IMR-90 (cell line): ENCODE data around the gene CHGA. TPM values are rescaled to one million over a fixed set of nuclear protein-coding genes. Genes with fewer than 3 reads are reported as not detected.

ENCODE experiments used
- ATAC-seq: fragments of 200-7000 bp; cut with Tn5 transposase; 2 replicates; pipeline ENCODE4 v1.9.1; 2020; ENCODE audit warnings: low read depth, mild to moderate bottlenecking, moderate library complexity
- BruUV-seq: library from RNA; stranded (reverse); fragments of 400-500 nt; replicated peaks from 2 replicates; lab custom pipeline; 2021; lab: Mats Ljungman, UMichigan
- CTCF ChIA-PET: fragments of 300-600 bp; formaldehyde crosslinking; extraction: SDS; loops from one replicate; lab custom pipeline; 2021; ENCODE audit warnings: antibody characterized with exemption; lab: Yijun Ruan, JAX
- POLR2A ChIA-PET: fragments of 300-600 bp; sonication (Branson Sonifier 250); formaldehyde crosslinking; loops from one replicate; lab custom pipeline; 2022; ENCODE audit warnings: antibody characterized with exemption; ENCODE audit not compliant: unreplicated experiment; lab: Charles Lee
- DNase-seq: peaks from one replicate; pipeline ENCODE4 v3.0.0; 2013
- H2AFZ ChIP-seq: replicated peaks from 2 replicates; pipeline ENCODE3; 2013; ENCODE audit warnings: low read length, mild to moderate bottlenecking; ENCODE audit not compliant: poor library complexity
- H2AK5ac ChIP-seq: 2 replicates; pipeline ENCODE4 v1.6.1; 2013; ENCODE audit warnings: low read depth, low read length, inconsistent platforms
- H2AK9ac ChIP-seq: replicated peaks from 2 replicates; pipeline ENCODE3; 2013; ENCODE audit warnings: mild to moderate bottlenecking, low read depth, low read length, moderate library complexity; ENCODE audit not compliant: poor library complexity
- H2BK120ac ChIP-seq: 2 replicates; pipeline ENCODE4 v1.6.1; 2013; ENCODE audit warnings: low read depth, low read length, inconsistent platforms
- H2BK15ac ChIP-seq: 3 replicates; pipeline ENCODE4 v1.6.1; 2013; ENCODE audit warnings: low read depth, low read length, inconsistent platforms
- H2BK20ac ChIP-seq: 2 replicates; pipeline ENCODE4 v1.6.1; 2013; ENCODE audit warnings: low read depth, mild to moderate bottlenecking, inconsistent platforms, low read length, moderate library complexity
- H2BK5ac ChIP-seq: 2 replicates; pipeline ENCODE4 v1.6.1; 2013; ENCODE audit warnings: mild to moderate bottlenecking, low read depth, low read length, inconsistent platforms; ENCODE audit not compliant: poor library complexity, severe bottlenecking
- H3K14ac ChIP-seq: replicated peaks from 2 replicates; pipeline ENCODE4 v1.6.1; 2013; ENCODE audit warnings: low read depth, low read length, inconsistent platforms
- H3K18ac ChIP-seq: 2 replicates; pipeline ENCODE4 v1.6.1; 2013; ENCODE audit warnings: low read depth, low read length, control low read depth
- H3K23ac ChIP-seq: 2 replicates; pipeline ENCODE4 v1.6.1; 2013; ENCODE audit warnings: low read depth, low read length, inconsistent platforms
- H3K27ac ChIP-seq: 2 replicates; pipeline ENCODE4 v1.5.1; 2013; ENCODE audit warnings: mild to moderate bottlenecking, control low read depth, low read length; ENCODE audit not compliant: insufficient read depth
- H3K27me3 ChIP-seq: 2 replicates; pipeline ENCODE4 v1.6.1; 2013; ENCODE audit warnings: low read length; ENCODE audit not compliant: control insufficient read depth, insufficient read depth
- H3K36me3 ChIP-seq: 2 replicates; pipeline ENCODE4 v1.6.1; 2013; ENCODE audit warnings: low read length, mixed read lengths; ENCODE audit not compliant: control insufficient read depth, insufficient read depth
- H3K4ac ChIP-seq: 2 replicates; pipeline ENCODE4 v1.6.1; 2013; ENCODE audit warnings: low read depth, low read length, inconsistent platforms
- H3K4me1 ChIP-seq: 2 replicates; pipeline ENCODE4 v1.6.1; 2013; ENCODE audit warnings: low read length, mixed read lengths; ENCODE audit not compliant: control insufficient read depth, insufficient read depth
- H3K4me2 ChIP-seq: 2 replicates; pipeline ENCODE4 v1.6.1; 2013; ENCODE audit warnings: low read depth, mild to moderate bottlenecking, control low read depth, low read length, moderate library complexity
- H3K4me3 ChIP-seq: 2 replicates; pipeline ENCODE4 v1.5.1; 2013; ENCODE audit warnings: low read depth, mild to moderate bottlenecking, control low read depth, low read length, moderate library complexity; ENCODE audit not compliant: insufficient read depth
- H3K56ac ChIP-seq: 2 replicates; pipeline ENCODE4 v1.6.1; 2013; ENCODE audit warnings: low read length, inconsistent platforms; ENCODE audit not compliant: insufficient read depth; ENCODE audit errors: extremely low read depth
- H3K79me1 ChIP-seq, 2 experiments: 2 replicates each; pipeline ENCODE4 v1.6.1; 2013; ENCODE audit warnings: low read length in 2 of 2, inconsistent platforms in 1 of 2, low read depth in 1 of 2
- H3K9ac ChIP-seq: 2 replicates; pipeline ENCODE4 v1.6.1; 2013; ENCODE audit warnings: low read depth, low read length, control low read depth
- H3K9me1 ChIP-seq: 2 replicates; pipeline ENCODE4 v1.6.1; 2013; ENCODE audit warnings: low read length, inconsistent platforms; ENCODE audit not compliant: insufficient read depth
- H3K9me3 ChIP-seq: 2 replicates; pipeline ENCODE4 v1.6.1; 2013; ENCODE audit warnings: low read length; ENCODE audit not compliant: control insufficient read depth, insufficient read depth
- H4K20me1 ChIP-seq: 2 replicates; pipeline ENCODE4 v1.6.1; 2013; ENCODE audit warnings: low read length, inconsistent platforms; ENCODE audit not compliant: insufficient read depth
- H4K5ac ChIP-seq: 2 replicates; pipeline ENCODE4 v1.6.1; 2013; ENCODE audit warnings: mild to moderate bottlenecking, low read depth, low read length, control low read depth
- H4K8ac ChIP-seq, 2 experiments: 2 replicates each; pipeline ENCODE4 v1.6.1; 2013; ENCODE audit warnings: low read depth in 2 of 2, low read length in 2 of 2, control low read depth in 1 of 2, inconsistent platforms in 1 of 2
- H4K91ac ChIP-seq: 2 replicates; pipeline ENCODE4 v1.6.1; 2013; ENCODE audit warnings: low read depth, low read length, inconsistent platforms; ENCODE audit not compliant: insufficient read depth
- BHLHE40 ChIP-seq: fragments of 150-350 bp; IDR thresholded peaks from 2 replicates; pipeline ENCODE4 v1.6.1; 2016; ENCODE audit warnings: mild to moderate bottlenecking, low read depth, low read length
- CHD1 ChIP-seq: IDR thresholded peaks from 2 replicates; pipeline ENCODE4 v1.6.1; 2012; ENCODE audit warnings: low read depth, low read length, improper control_type of control experiment
- FOS ChIP-seq: fragments of 150-350 bp; IDR thresholded peaks from 2 replicates; pipeline ENCODE4 v1.6.1; 2016; ENCODE audit warnings: low read depth, low read length
- MAZ ChIP-seq: IDR thresholded peaks from 2 replicates; pipeline ENCODE4 v1.6.1; 2012; ENCODE audit warnings: low read depth, mild to moderate bottlenecking, low read length, improper control_type of control experiment, moderate library complexity, borderline replicate concordance
- NFE2L2 ChIP-seq: fragments of 150-350 bp; IDR thresholded peaks from 2 replicates; pipeline ENCODE4 v1.6.1; 2016; ENCODE audit warnings: low read depth, mild to moderate bottlenecking, low read length
- RCOR1 ChIP-seq: IDR thresholded peaks from 2 replicates; pipeline ENCODE4 v1.6.1; 2012; ENCODE audit warnings: mild to moderate bottlenecking, low read length, improper control_type of control experiment; ENCODE audit not compliant: insufficient replicate concordance
- RFX5 ChIP-seq: IDR thresholded peaks from 2 replicates; pipeline ENCODE4 v1.8.0; 2012; ENCODE audit warnings: low read depth, mild to moderate bottlenecking, low read length, moderate library complexity
- SMC3 ChIP-seq: fragments of 150-350 bp; IDR thresholded peaks from 2 replicates; pipeline ENCODE4 v1.6.1; 2016; ENCODE audit warnings: low read depth, mild to moderate bottlenecking, antibody characterized with exemption, low read length, moderate library complexity
- WGBS, 2 experiments: methylation state at CpG; one replicate each; pipeline versions ENCODE4 v1.1.5 to v1.1.7; 2013; ENCODE audit warnings: missing lambda C conversion rate in 2 of 2; ENCODE audit not compliant: insufficient read length in 1 of 2; ENCODE audit errors: extremely low coverage in 2 of 2; 5-methylcytosine and 5-hydroxymethylcytosine counted together
- dilution Hi-C: fragments of 300-500 bp; cut with HindIII; formaldehyde crosslinking; loops from one replicate; pipeline ENCODE4 v1.14.3; 2018; ENCODE audit warnings: low sequenced_read_pairs; ENCODE audit not compliant: unreplicated experiment
- in situ Hi-C: fragments of 300-500 bp; cut with MboI; formaldehyde crosslinking; loops from 3 replicates; pipeline ENCODE4 v1.14.3; 2019; ENCODE audit warnings: low sequenced_read_pairs, inconsistent platforms, mixed read lengths
- intact Hi-C: fragments of 100-400 bp; cut with micrococcal nuclease; formaldehyde crosslinking; loops from 2 replicates; pipeline ENCODE4 v1.10.0; 2022
- polyA plus RNA-seq, 3 experiments: library from polyadenylated mRNA; depleted of rRNA; stranded (reverse); fragments of >200 nt; gene quantifications; 2 replicates each; pipeline ENCODE4 v1.2.3, GENCODE V29; 2012; ENCODE audit warnings: low replicate concordance in 1 of 3
- total RNA-seq: library from RNA; depleted of rRNA; stranded (reverse); fragments of >200 nt; gene quantifications from 2 replicates; pipeline ENCODE4 v1.2.3, GENCODE V29; 2012
- TF ChIP-seq, protein P1 (sequence below): fragments of 150-350 bp; IDR thresholded peaks from 2 replicates; pipeline ENCODE4 v1.6.1; 2017; ENCODE audit warnings: mild to moderate bottlenecking, antibody characterized with exemption, low read length, low read depth

The CHGA gene
- total and polyA plus RNA-seq, 2 of the 4 experiments (the other 2 are of a cell fraction) = not detected

DNA sequence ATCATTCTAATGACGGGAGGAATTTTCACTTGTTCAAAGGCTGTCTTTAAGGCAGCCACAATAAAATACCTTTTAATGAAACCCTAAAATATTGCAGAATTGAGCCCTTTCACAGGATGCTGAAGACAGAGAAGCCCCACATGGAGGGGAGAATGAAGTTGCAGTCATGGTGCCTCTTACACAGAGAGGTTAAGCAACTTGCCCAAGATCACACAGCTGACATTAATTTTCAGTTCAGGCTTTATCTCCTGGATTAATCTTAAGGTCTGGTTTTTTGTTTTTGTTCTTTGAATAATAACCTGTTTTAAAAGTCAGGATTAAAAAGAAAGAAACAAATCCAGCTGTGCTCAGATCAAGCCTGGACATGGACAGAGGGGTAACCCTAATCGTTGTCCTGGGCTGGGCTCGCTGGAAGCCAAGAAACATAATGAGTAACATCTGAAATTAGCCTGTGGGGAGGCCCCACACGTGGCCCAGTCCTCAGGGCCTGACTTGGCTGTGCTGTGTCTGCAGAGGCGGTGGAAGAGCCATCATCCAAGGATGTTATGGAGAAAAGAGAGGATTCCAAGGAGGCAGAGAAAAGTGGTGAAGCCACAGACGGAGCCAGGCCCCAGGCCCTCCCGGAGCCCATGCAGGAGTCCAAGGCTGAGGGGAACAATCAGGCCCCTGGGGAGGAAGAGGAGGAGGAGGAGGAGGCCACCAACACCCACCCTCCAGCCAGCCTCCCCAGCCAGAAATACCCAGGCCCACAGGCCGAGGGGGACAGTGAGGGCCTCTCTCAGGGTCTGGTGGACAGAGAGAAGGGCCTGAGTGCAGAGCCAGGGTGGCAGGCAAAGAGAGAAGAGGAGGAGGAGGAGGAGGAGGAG, 8.0 kb downstream of the CHGA start:
- Histone ChIP-seq H4K91ac (no peak overlapping the region), H3K4me2 (no peak overlapping the region), H3K9ac (no peak overlapping the region), H2BK5ac (no peak overlapping the region), H3K79me1 (no peaks in the 10 kb centered on the region), H3K56ac (no peak overlapping the region), H3K9me1 (no peaks in the 10 kb centered on the region; the same call in 1 of the 2 replicates), H3K4me1 (no peaks in the 10 kb centered on the region), H3K9me3 (no peaks in the 10 kb centered on the region), H2AFZ (no peak overlapping the region), H2BK20ac (no peak overlapping the region), H2BK120ac (no peak overlapping the region), H2AK9ac (no peak overlapping the region), H2AK5ac (no peak overlapping the region), H3K23ac (no peak overlapping the region), H3K4ac (no peak overlapping the region), H4K8ac (no peak overlapping the region), H3K14ac (no peak overlapping the region), H3K27ac (no peak overlapping the region), H2BK15ac (no peak overlapping the region), H4K20me1 (no peaks in the 10 kb centered on the region), H3K4me3 (no peak overlapping the region), H3K18ac (no peak overlapping the region), H4K5ac (no peak overlapping the region), H3K27me3 (peaks cover 1% of the 10 kb centered on the region; the same call in 1 of the 2 replicates), H3K36me3 (no peaks in the 10 kb centered on the region)
- in situ Hi-C loops = no loop called here
- dilution Hi-C loops = no loop called here
- ATAC-seq (no peak), DNase-seq (no peak)
- ChIA-PET POLR2A (no interaction called here), CTCF (no interaction called here)
- BruUV-seq = no TSS peak
- intact Hi-C loops = no loop called here
- no CpG with 5 or more reads among the region's 8 CpGs for WGBS, 2 experiments
- TF ChIP-seq SMC3 = no peak
- TF ChIP-seq, protein P1, sequence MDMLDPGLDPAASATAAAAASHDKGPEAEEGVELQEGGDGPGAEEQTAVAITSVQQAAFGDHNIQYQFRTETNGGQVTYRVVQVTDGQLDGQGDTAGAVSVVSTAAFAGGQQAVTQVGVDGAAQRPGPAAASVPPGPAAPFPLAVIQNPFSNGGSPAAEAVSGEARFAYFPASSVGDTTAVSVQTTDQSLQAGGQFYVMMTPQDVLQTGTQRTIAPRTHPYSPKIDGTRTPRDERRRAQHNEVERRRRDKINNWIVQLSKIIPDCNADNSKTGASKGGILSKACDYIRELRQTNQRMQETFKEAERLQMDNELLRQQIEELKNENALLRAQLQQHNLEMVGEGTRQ = no peak
- no peak for TF ChIP-seq RCOR1
- TF ChIP-seq NFE2L2 = no peak
- no peak for TF ChIP-seq BHLHE40
- no peak for TF ChIP-seq MAZ
- no peak for TF ChIP-seq CHD1
- no peak for TF ChIP-seq FOS
- no peak for TF ChIP-seq RFX5
